ENCODE results near the gene RNF225. TPM values are rescaled to one million over a fixed set of nuclear protein-coding genes. Genes with fewer than 3 reads are reported as not detected.
"Not testable (repeated sequence)": the region's sequence is repeated elsewhere in the genome, so short reads cannot be mapped to it uniquely, and the experiment has no call there.

Gene RNF225
- total RNA-seq, 2 donors from 2014 or later = not detected

DNA sequence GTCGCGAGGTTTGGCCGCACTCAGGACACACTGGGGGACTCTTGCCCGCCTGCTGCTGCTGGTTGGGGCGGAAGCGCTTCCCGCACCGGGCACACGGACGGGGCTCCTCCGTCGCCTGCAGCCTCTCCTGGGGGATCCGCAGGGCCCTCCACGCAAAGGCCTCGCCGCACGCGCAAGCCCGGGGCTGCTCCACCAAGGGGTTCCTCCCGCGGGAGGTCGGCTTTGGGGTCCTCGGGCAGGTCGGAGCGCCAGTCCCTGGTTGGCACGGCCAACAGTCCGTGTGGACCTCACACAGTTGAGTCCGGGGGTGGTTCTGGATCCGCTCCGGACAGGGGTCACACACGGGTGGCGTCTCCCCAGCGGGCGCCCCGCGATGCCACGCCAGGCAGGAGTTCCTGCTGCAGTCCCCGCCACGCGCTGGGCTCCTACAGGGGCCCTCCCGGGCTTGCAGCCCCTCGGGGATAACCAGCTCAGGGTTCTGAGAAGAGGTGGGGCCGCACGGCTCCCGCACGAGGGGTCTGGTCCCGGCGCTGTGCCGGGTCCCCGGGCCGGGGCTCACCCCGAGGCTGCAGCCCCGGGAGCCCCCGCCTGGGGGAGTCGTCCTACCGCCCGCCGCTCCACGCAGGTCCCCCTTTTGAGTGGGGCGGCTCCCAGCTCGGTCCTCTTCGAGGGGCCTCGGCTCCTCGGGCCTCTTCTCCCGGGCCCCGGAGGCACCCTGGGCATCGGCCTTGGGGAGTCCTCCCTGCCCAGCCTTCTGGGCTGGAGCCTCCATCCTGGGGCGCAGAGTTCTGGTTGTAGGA, 26.7 kb upstream of the RNF225 start:
- H3K9ac ChIP-seq (ENCODE audit: low read depth in 2 of 2, low read length in 2 of 2) = no peak overlapping the region
- H3K4me3 ChIP-seq = no peak overlapping the region
- H3K9me3 ChIP-seq = no peaks in the 10 kb centered on the region
- no peak for DNase-seq
- intact Hi-C loops (cut with DNase I) = no loop called here
- no peaks in the 10 kb centered on the region for H3K36me3 ChIP-seq
- TF ChIP-seq, protein P1, sequence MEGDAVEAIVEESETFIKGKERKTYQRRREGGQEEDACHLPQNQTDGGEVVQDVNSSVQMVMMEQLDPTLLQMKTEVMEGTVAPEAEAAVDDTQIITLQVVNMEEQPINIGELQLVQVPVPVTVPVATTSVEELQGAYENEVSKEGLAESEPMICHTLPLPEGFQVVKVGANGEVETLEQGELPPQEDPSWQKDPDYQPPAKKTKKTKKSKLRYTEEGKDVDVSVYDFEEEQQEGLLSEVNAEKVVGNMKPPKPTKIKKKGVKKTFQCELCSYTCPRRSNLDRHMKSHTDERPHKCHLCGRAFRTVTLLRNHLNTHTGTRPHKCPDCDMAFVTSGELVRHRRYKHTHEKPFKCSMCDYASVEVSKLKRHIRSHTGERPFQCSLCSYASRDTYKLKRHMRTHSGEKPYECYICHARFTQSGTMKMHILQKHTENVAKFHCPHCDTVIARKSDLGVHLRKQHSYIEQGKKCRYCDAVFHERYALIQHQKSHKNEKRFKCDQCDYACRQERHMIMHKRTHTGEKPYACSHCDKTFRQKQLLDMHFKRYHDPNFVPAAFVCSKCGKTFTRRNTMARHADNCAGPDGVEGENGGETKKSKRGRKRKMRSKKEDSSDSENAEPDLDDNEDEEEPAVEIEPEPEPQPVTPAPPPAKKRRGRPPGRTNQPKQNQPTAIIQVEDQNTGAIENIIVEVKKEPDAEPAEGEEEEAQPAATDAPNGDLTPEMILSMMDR (IDR thresholded peaks at IDR 0.05) = no peak
- no peak overlapping the region for H3K27ac ChIP-seq
- no peaks in the 10 kb centered on the region for H3K27me3 ChIP-seq
- H3K4me1 ChIP-seq = no peaks in the 10 kb centered on the region

GRCh38 chr19:58372311-58373133, 22.9 kb upstream of the RNF225 start:
- Histone ChIP-seq H3K4me3 (no peak overlapping the region), H3K27me3 (no peaks in the 10 kb centered on the region), H3K9me3 (no peaks in the 10 kb centered on the region), H3K4me1 (no peaks in the 10 kb centered on the region), H3K36me3 (no peaks in the 10 kb centered on the region), H3K27ac (no peak overlapping the region), H3K9ac (ENCODE audit: low read depth in 2 of 2, low read length in 2 of 2) (no peak overlapping the region)
- intact Hi-C loops (cut with DNase I) = no loop called here
- DNase-seq = no peak
- TF ChIP-seq, protein P1 (IDR thresholded peaks at IDR 0.05) = no peak

DNA sequence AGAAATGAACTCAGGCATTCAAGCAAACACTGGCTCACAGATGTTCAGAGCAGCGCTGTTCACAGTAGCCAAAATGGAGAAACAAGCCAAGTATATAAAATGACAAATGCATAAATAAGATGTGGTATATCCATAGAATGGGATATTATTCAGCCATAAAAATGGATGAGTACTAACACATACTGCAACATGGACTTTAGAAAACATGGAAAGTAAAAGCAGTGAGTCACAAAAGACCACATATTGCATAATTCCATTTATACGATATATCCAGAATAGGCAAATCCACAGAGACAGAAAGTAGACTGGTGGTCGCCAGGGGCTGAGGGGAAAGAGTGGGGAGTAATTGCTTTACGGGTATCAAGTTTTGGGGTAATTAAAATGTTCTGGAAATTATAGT, 21.3 kb upstream of the RNF225 start:
- intact Hi-C loops (cut with DNase I) = no loop called here
- no peaks in the 10 kb centered on the region for H3K9me3 ChIP-seq
- no peak for DNase-seq
- H3K4me3 ChIP-seq = no peak overlapping the region
- H3K4me1 ChIP-seq = peaks cover under 1% of the 10 kb centered on the region
- no peak overlapping the region for H3K9ac ChIP-seq (ENCODE audit: low read depth in 2 of 2, low read length in 2 of 2)
- no peaks in the 10 kb centered on the region for H3K36me3 ChIP-seq
- H3K27ac ChIP-seq = no peak overlapping the region
- TF ChIP-seq, protein P1 (IDR thresholded peaks at IDR 0.05) = no peak
- H3K27me3 ChIP-seq = no peaks in the 10 kb centered on the region

GRCh38 chr19:58376724-58377123, 18.7 kb upstream of the RNF225 start:
- H3K9ac ChIP-seq (ENCODE audit: low read depth in 2 of 2, low read length in 2 of 2); H3K4me3 ChIP-seq; H3K27ac ChIP-seq; H3K27me3 ChIP-seq; H3K4me1 ChIP-seq; H3K36me3 ChIP-seq; intact Hi-C loops (cut with DNase I); H3K9me3 ChIP-seq; DNase-seq: not testable (repeated sequence)

DNA sequence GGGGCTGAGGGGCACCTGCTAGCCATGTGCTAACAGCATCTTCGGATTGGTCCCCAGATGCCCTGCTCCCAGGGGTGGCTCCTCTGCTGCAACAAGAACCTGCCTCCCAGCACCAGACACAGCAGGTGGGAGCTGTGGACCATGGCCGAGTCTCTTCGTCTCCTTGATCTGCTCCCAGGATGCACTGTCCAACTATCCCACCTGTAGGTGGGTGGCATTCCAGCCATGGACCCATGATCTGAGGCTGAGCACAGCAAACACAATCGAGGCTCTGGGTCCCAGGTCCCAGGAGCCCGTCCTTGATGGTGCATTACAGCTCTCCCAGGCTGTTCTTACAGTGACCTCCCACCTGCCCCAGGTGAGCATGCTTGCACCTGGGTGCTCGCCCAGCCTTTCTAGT, 16.2 kb upstream of the RNF225 start:
- H3K27ac ChIP-seq = no peak overlapping the region
- TF ChIP-seq, protein P1 (IDR thresholded peaks at IDR 0.05) = no peak
- H3K9me3 ChIP-seq = no peaks in the 10 kb centered on the region
- intact Hi-C loops (cut with DNase I) = no loop called here
- H3K4me3 ChIP-seq = no peak overlapping the region
- H3K4me1 ChIP-seq = peaks cover 4% of the 10 kb centered on the region
- H3K27me3 ChIP-seq = no peaks in the 10 kb centered on the region
- DNase-seq = no peak
- no peak overlapping the region for H3K9ac ChIP-seq (ENCODE audit: low read depth in 2 of 2, low read length in 2 of 2)
- no peaks in the 10 kb centered on the region for H3K36me3 ChIP-seq
